ENCODE data around the gene TRAF3IP1. TPM values are rescaled to one million over a fixed set of nuclear protein-coding genes. Genes with fewer than 3 reads are reported as not detected.

Gene TRAF3IP1
- total and polyA plus RNA-seq, 4 experiments from 2014 or later = 3.0 to 11.0 (median 6.7) TPM

DNA sequence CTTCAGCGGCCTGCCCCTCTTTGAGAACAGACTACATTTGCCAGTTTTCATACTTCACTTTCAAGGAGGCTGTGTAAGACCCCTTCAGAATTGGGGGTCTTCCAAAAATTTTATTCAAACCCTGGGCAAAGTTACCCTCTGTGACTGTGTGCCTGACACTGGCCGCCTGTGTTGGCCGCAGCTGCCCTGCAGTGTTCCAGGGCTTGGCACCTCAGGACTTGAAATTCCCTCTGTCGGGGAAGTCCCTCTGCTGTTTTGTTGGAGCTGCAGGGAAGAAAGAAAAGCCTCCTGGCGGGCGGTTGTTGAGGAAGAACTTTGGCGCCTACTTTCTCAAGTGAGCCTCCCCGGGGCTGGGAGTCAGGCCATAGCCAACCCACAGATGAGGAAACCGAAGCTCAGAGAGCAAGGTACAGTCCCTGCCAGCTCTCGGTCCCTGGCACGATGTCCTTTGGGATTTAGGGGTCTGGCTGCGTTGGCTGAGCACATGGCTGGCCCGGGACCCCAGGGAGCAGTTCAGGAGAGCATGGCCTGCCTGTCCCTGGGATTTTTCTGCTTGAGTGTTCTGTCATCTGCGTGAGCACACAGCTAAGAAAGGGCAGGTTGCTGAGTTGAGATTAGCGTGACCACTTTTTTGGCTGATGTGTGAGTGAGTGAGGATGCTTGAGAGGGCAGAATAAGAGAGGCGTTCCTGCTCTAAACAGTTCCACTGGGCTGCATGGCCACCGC lies 88.5 kb downstream of the TRAF3IP1 start:
- Mint-ChIP-seq H3K9me3 (no peaks in the 10 kb centered on the region), H3K36me3 (no peaks in the 10 kb centered on the region), H3K4me1 (no peaks in the 10 kb centered on the region), H3K4me3 (no peak overlapping the region), H3K27ac (no peak overlapping the region), H3K27me3 (no peaks in the 10 kb centered on the region)
- H3K4me3 ChIP-seq (ENCODE audit: low read length in 2 of 2) = no peak overlapping the region
- H3K9me3 ChIP-seq (ENCODE audit: control insufficient read depth in 1 of 2, low read length in 2 of 2) = no peaks in the 10 kb centered on the region
- intact Hi-C loops (cut with micrococcal nuclease) = no loop called here
- H3K4me1 ChIP-seq (ENCODE audit: insufficient read depth, low read length) = no peaks in the 10 kb centered on the region
- H3K27ac ChIP-seq (ENCODE audit: low read depth, low read length) = no peak overlapping the region
- no peaks in the 10 kb centered on the region for H3K36me3 ChIP-seq (ENCODE audit: insufficient read depth, low read length)
- CTCF ChIA-PET (ENCODE audit: partially characterized antibody) = no interaction called here
- POLR2A ChIA-PET (ENCODE audit: partially characterized antibody) = no interaction called here
- no peak for DNase-seq
- no peaks in the 10 kb centered on the region for H3K27me3 ChIP-seq (ENCODE audit: insufficient read depth, low read length)

DNA sequence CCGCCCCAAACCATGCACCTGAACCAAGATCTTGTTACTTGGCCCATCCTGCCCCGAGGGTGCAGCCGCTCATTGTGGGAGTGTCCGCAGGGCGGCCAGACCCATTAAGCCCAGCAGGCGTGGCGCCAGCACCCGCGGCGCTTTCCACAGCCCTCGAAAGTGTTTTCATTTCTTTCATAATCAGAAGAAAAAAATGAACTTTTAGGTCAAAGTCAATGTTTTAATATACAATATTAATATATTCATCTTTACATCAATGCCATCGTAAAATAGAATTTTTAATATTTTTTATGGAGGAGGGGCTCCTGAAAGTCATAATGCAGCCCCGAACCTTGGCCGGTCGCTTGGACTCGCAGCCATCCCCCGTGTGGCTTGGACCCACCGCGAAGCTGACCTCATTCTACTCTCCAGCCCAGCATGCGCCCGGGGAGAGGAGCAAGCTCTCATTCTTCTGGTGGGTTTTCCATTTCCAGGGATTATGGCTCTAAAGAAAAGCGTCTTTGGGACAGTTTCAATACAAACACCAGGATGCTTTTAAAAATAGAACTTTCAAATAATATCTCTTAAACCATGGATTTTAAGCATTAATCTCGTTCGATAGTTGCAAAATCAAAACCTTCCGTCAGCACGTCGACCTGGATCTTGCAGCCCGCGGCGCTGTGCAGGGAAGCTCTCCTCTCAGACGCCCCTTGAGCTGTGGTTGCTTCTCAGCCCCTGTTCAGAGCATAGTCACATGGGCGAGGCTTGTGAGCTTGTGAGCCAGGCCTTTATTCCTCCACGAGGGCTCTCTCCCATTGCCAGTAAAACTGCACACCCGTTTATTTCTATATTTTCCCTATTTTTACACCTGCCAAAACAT lies 89.3 kb downstream of the TRAF3IP1 start:
- DNase-seq = no peak
- H3K27me3 ChIP-seq (ENCODE audit: insufficient read depth, low read length) = no peaks in the 10 kb centered on the region
- Mint-ChIP-seq H3K27ac (no peak overlapping the region), H3K4me3 (no peak overlapping the region), H3K9me3 (no peaks in the 10 kb centered on the region), H3K27me3 (no peaks in the 10 kb centered on the region), H3K4me1 (no peaks in the 10 kb centered on the region), H3K36me3 (no peaks in the 10 kb centered on the region)
- intact Hi-C loops (cut with micrococcal nuclease) = no loop called here
- no peak overlapping the region for H3K4me3 ChIP-seq (ENCODE audit: low read length in 2 of 2)
- H3K4me1 ChIP-seq (ENCODE audit: insufficient read depth, low read length) = peaks cover under 1% of the 10 kb centered on the region
- ChIA-PET POLR2A (ENCODE audit: partially characterized antibody) (no interaction called here), CTCF (ENCODE audit: partially characterized antibody) (no interaction called here)
- no peaks in the 10 kb centered on the region for H3K9me3 ChIP-seq (ENCODE audit: control insufficient read depth in 1 of 2, low read length in 2 of 2)
- H3K27ac ChIP-seq (ENCODE audit: low read depth, low read length) = no peak overlapping the region
- H3K36me3 ChIP-seq (ENCODE audit: insufficient read depth, low read length) = no peaks in the 10 kb centered on the region

GRCh38 chr2:238412067-238412767 lies 91.9 kb downstream of the TRAF3IP1 start:
- H3K27ac Mint-ChIP-seq = no peak overlapping the region
- CTCF ChIA-PET (ENCODE audit: partially characterized antibody) = no interaction called here
- H3K36me3 Mint-ChIP-seq = peaks cover 0 to 12% of the 10 kb centered on the region in 2 donors

GRCh38 chr2:238413368-238413767 lies 93.0 kb downstream of the TRAF3IP1 start:
- Histone ChIP-seq H3K36me3 (ENCODE audit: insufficient read depth, low read length) (no peaks in the 10 kb centered on the region), H3K27me3 (ENCODE audit: insufficient read depth, low read length) (no peaks in the 10 kb centered on the region), H3K4me1 (ENCODE audit: insufficient read depth, low read length) (peaks cover 11% of the 10 kb centered on the region), H3K4me3 (ENCODE audit: low read length in 2 of 2) (no peak overlapping the region), H3K9me3 (ENCODE audit: control insufficient read depth in 1 of 2, low read length in 2 of 2) (peaks cover 0 to 5% of the 10 kb centered on the region in 2 donors), H3K27ac (ENCODE audit: low read depth, low read length) (no peak overlapping the region)
- intact Hi-C loops (cut with micrococcal nuclease) = no loop called here
- CTCF ChIA-PET (ENCODE audit: partially characterized antibody) = no interaction called here
- Mint-ChIP-seq H3K36me3 (peaks cover 0 to 12% of the 10 kb centered on the region in 2 donors), H3K27ac (no peak overlapping the region), H3K27me3 (no peaks in the 10 kb centered on the region), H3K9me3 (peaks cover 0 to 12% (median 8%) of the 10 kb centered on the region in 8 donors), H3K4me1 (peaks cover 0 to 7% (median under 1%) of the 10 kb centered on the region in 4 donors), H3K4me3 (no peak overlapping the region)
- no peak for DNase-seq
- POLR2A ChIA-PET (ENCODE audit: partially characterized antibody) = no interaction called here

More at GRCh38 chr2:238412067-238412767, 91.9 kb downstream of the TRAF3IP1 start:
- no peaks in the 10 kb centered on the region for H3K36me3 ChIP-seq (ENCODE audit: insufficient read depth, low read length)
- H3K27me3 ChIP-seq (ENCODE audit: insufficient read depth, low read length) = no peaks in the 10 kb centered on the region
- intact Hi-C loops (cut with micrococcal nuclease) = no loop called here
- peaks cover 0 to 5% of the 10 kb centered on the region in 2 donors for H3K9me3 ChIP-seq (ENCODE audit: control insufficient read depth in 1 of 2, low read length in 2 of 2)
- H3K4me3 ChIP-seq (ENCODE audit: low read length in 2 of 2) = no peak overlapping the region
- no peaks in the 10 kb centered on the region for H3K27me3 Mint-ChIP-seq
- POLR2A ChIA-PET (ENCODE audit: partially characterized antibody) = no interaction called here
- peaks cover 0 to 12% (median 8%) of the 10 kb centered on the region in 8 donors for H3K9me3 Mint-ChIP-seq
- peaks cover 0 to 7% (median under 1%) of the 10 kb centered on the region in 4 donors for H3K4me1 Mint-ChIP-seq
- peaks cover 11% of the 10 kb centered on the region for H3K4me1 ChIP-seq (ENCODE audit: insufficient read depth, low read length)
- DNase-seq = no peak
- H3K27ac ChIP-seq (ENCODE audit: low read depth, low read length) = no peak overlapping the region
- no peak overlapping the region for H3K4me3 Mint-ChIP-seq

DNA sequence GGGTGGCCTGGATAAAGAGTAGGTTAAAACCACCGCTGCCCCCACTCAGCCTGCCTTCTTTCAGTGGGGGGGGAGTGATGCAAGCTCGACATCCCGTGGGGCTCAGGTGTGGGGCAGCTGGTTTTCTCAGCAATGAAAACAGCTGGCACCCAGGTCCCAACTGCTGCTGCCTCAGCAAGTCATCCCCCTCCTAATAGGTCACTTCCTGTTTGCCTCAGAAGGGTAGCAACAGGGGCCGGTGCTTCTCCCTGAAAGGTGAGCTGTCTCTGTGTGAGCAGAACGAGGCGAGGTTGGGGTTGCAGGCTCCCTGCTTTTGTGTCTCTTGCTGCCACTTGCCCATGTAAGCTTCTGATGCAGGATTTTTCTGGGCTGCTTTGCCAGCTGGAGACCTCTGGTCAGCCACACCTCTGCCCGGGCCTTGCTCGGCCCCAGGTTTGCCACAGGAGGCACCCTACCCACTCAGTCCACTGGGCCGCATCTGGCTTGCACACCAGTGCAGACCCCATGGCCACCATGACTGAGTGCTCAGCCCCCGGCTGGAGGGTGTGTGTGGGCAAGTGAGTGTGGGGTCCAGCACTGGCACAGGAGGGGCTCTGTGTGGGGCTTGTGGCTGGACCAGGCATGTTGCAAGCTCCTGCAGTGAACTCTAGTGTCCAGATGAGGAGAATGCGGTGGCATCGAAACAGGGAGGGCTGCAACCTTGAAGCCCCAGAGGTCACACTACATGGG lies 94.9 kb downstream of the TRAF3IP1 start:
- CTCF ChIA-PET (ENCODE audit: partially characterized antibody) = no interaction called here

GRCh38 chr2:238415893-238416292 lies 95.6 kb downstream of the TRAF3IP1 start:
- H3K27ac Mint-ChIP-seq = peak overlapping the region in 2 of 7 donors; percentile 24 to 43
- ChIA-PET POLR2A (ENCODE audit: partially characterized antibody) (no interaction called here), CTCF (ENCODE audit: partially characterized antibody) (no interaction called here)
- peaks cover 0 to 12% (median 8%) of the 10 kb centered on the region in 8 donors for H3K9me3 Mint-ChIP-seq
- no peak overlapping the region for H3K4me3 ChIP-seq (ENCODE audit: low read length in 2 of 2)
- H3K9me3 ChIP-seq (ENCODE audit: control insufficient read depth in 1 of 2, low read length in 2 of 2) = peaks cover 0 to 5% of the 10 kb centered on the region in 2 donors
- no peaks in the 10 kb centered on the region for H3K27me3 Mint-ChIP-seq
- peaks cover 11% of the 10 kb centered on the region for H3K4me1 ChIP-seq (ENCODE audit: insufficient read depth, low read length)
- H3K27me3 ChIP-seq (ENCODE audit: insufficient read depth, low read length) = no peaks in the 10 kb centered on the region
- no peaks in the 10 kb centered on the region for H3K36me3 ChIP-seq (ENCODE audit: insufficient read depth, low read length)
- H3K4me1 Mint-ChIP-seq = peaks cover 0 to 7% (median under 1%) of the 10 kb centered on the region in 4 donors
- no peak overlapping the region for H3K4me3 Mint-ChIP-seq
- peaks cover 0 to 12% of the 10 kb centered on the region in 2 donors for H3K36me3 Mint-ChIP-seq
- H3K27ac ChIP-seq (ENCODE audit: low read depth, low read length) = no peak overlapping the region
- intact Hi-C loops (cut with micrococcal nuclease) = no loop called here
- DNase-seq = no peak

More for the DNA sequence above, 94.9 kb downstream of the TRAF3IP1 start:
- H3K27me3 ChIP-seq (ENCODE audit: insufficient read depth, low read length) = no peaks in the 10 kb centered on the region
- Mint-ChIP-seq H3K4me1 (peaks cover 0 to 7% (median under 1%) of the 10 kb centered on the region in 4 donors), H3K9me3 (peaks cover 0 to 12% (median 8%) of the 10 kb centered on the region in 8 donors), H3K36me3 (peaks cover 0 to 12% of the 10 kb centered on the region in 2 donors), H3K4me3 (no peak overlapping the region), H3K27ac (peak overlapping the region in 3 of 7 donors; percentile 10 to 66 (median 29)), H3K27me3 (no peaks in the 10 kb centered on the region)
- H3K27ac ChIP-seq (ENCODE audit: low read depth, low read length) = no peak overlapping the region
- no peak overlapping the region for H3K4me3 ChIP-seq (ENCODE audit: low read length in 2 of 2)
- H3K36me3 ChIP-seq (ENCODE audit: insufficient read depth, low read length) = no peaks in the 10 kb centered on the region
- H3K4me1 ChIP-seq (ENCODE audit: insufficient read depth, low read length) = peaks cover 11% of the 10 kb centered on the region
- DNase-seq = peak in 1 of 5 donors; percentile 17
- H3K9me3 ChIP-seq (ENCODE audit: control insufficient read depth in 1 of 2, low read length in 2 of 2) = peaks cover 0 to 5% of the 10 kb centered on the region in 2 donors
- POLR2A ChIA-PET (ENCODE audit: partially characterized antibody) = interaction anchor here (1.3 kb wide), 1 partner anchor 13 kb away, joined by 3 read pairs; no protein-coding TSS in a partner anchor
- intact Hi-C loops (cut with micrococcal nuclease) = no loop called here

Measured in CD4-positive, alpha-beta memory T cell (primary cell).